Osteoblast (primary cell): ENCODE measurements around the gene MB21D2. TPM values are rescaled to one million over a fixed set of nuclear protein-coding genes. Genes with fewer than 3 reads are reported as not detected.
"Not testable (repeated sequence)": the region's sequence is repeated elsewhere in the genome, so short reads cannot be mapped to it uniquely, and the experiment has no call there.

ENCODE experiments used
- DNase-seq: peaks from one replicate; pipeline ENCODE4 v3.0.0; 2011; ENCODE audit warnings: low spot score, mixed read lengths; ENCODE audit not compliant: insufficient read length; ENCODE audit errors: missing footprints
- H2AFZ ChIP-seq: 2 replicates; pipeline ENCODE4 v1.6.0; 2011; ENCODE audit warnings: mild to moderate bottlenecking, low read length
- H3K27ac ChIP-seq: 2 replicates; pipeline ENCODE4 v1.5.1; 2011; ENCODE audit warnings: mild to moderate bottlenecking, low read depth, low read length, moderate library complexity
- H3K27me3 ChIP-seq: 2 replicates; pipeline ENCODE4 v1.6.0; 2012; ENCODE audit warnings: mild to moderate bottlenecking, control low read depth, inconsistent platforms, low read length, moderate library complexity; ENCODE audit not compliant: insufficient read depth
- H3K36me3 ChIP-seq: 2 replicates; pipeline ENCODE4 v1.5.1; 2011; ENCODE audit warnings: mild to moderate bottlenecking, low read length, control low read depth, moderate library complexity; ENCODE audit not compliant: insufficient read depth
- H3K4me1 ChIP-seq: 2 replicates; pipeline ENCODE4 v1.5.1; 2011; ENCODE audit warnings: mild to moderate bottlenecking, low read length, control low read depth, moderate library complexity; ENCODE audit not compliant: insufficient read depth
- H3K4me2 ChIP-seq: 2 replicates; pipeline ENCODE4 v1.6.0; 2011; ENCODE audit warnings: mild to moderate bottlenecking, low read length; ENCODE audit not compliant: insufficient read depth
- H3K4me3 ChIP-seq: fragments of 200-600 bp; sonication (generic); 3 replicates; pipeline ENCODE4 v1.5.1; 2012; ENCODE audit warnings: mild to moderate bottlenecking, low read length, inconsistent platforms; ENCODE audit not compliant: insufficient read depth
- H3K79me2 ChIP-seq: 2 replicates; pipeline ENCODE4 v1.6.0; 2012; ENCODE audit warnings: mild to moderate bottlenecking, low read length, control low read depth, inconsistent platforms; ENCODE audit not compliant: insufficient read depth
- H3K9me3 ChIP-seq: 2 replicates; pipeline ENCODE4 v1.5.1; 2011; ENCODE audit warnings: low read depth, low read length, control low read depth
- H4K20me1 ChIP-seq: 2 replicates; pipeline ENCODE4 v1.6.0; 2012; ENCODE audit warnings: mild to moderate bottlenecking, low read length, control low read depth; ENCODE audit not compliant: insufficient read depth
- CTCF ChIP-seq: IDR thresholded peaks from 2 replicates; pipeline ENCODE4 v1.5.1; 2011; ENCODE audit warnings: mild to moderate bottlenecking, low read depth, low read length, moderate library complexity; ENCODE audit errors: extremely low read depth
- total RNA-seq: library from RNA; depleted of rRNA; stranded (reverse); fragments of >200 nt; gene quantifications from 2 replicates; pipeline ENCODE4 v1.2.3, GENCODE V29; 2012

Gene MB21D2, protein sequence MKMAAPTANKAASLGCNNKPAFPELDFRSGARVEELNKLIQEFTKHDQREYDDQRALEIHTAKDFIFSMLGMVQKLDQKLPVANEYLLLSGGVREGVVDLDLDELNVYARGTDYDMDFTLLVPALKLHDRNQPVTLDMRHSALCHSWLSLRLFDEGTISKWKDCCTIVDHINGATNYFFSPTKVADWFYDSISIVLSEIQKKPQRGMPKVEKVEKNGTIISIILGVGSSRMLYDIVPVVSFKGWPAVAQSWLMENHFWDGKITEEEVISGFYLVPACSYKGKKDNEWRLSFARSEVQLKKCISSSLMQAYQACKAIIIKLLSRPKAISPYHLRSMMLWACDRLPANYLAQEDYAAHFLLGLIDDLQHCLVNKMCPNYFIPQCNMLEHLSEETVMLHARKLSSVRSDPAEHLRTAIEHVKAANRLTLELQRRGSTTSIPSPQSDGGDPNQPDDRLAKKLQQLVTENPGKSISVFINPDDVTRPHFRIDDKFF
- total RNA-seq, result 4.7 and 6.5 TPM in 2 replicates

DNA sequence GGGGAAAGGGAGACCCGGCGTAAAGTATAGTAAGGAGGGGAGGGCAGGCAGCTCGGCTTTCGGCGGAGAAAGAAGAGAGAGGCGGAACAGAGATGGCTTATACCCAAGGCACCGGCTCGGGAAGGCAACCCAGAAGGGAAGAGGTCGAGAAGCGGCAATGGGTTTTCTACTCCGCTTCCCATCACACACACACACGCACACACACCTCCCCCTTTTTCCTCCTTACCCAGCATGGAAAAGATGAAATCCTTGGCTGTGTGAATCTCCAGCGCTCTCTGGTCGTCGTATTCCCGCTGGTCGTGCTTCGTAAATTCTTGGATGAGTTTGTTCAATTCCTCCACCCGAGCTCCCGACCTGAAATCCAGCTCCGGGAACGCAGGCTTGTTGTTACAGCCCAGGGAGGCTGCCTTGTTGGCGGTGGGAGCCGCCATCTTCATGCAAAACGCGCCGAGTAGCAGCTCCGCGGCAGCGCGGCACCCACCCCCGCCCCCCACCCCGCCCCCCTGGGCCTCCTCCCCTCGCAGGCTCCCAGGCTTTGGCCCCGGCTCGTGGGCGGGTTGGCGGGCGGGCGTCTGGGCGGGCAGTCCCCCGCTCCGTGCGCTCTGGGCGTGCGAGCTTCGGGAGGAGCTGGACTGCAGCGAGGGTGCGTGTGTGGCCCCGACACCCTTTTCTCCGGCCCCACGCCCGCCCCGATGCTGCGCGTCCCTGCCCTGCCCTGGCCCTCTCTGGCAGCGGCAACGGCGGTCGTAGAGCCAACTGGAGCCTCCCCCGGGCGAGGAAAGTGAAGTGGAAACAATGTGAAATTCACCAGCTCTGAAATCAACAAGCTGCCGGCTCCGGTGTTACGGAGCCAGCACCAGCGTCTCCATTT, at the start of gene MB21D2:
TSS of gene MB21D2 (minus strand) at position 453 of the 871 bp plus-strand sequence. CDS start at position 437, 16 bp downstream.
- Histone ChIP-seq H2AFZ (peak within 1 kb of the TSS; percentile 99), H3K27me3 (no peaks in the 10 kb centered on the region), H3K36me3 (no peaks in the 10 kb centered on the region), H3K4me3 (peak within 1 kb of the TSS; percentile 92), H3K79me2 (peaks cover 35% of the 10 kb centered on the region), H3K4me1 (peaks cover 14% of the 10 kb centered on the region), H4K20me1 (peaks cover 23% of the 10 kb centered on the region), H3K4me2 (peak within 1 kb of the TSS; percentile 99), H3K27ac (peak within 1 kb of the TSS; percentile 87), H3K9me3 (no peaks in the 10 kb centered on the region)
- peak; percentile 96 for DNase-seq
- no peak for TF ChIP-seq CTCF

DNA sequence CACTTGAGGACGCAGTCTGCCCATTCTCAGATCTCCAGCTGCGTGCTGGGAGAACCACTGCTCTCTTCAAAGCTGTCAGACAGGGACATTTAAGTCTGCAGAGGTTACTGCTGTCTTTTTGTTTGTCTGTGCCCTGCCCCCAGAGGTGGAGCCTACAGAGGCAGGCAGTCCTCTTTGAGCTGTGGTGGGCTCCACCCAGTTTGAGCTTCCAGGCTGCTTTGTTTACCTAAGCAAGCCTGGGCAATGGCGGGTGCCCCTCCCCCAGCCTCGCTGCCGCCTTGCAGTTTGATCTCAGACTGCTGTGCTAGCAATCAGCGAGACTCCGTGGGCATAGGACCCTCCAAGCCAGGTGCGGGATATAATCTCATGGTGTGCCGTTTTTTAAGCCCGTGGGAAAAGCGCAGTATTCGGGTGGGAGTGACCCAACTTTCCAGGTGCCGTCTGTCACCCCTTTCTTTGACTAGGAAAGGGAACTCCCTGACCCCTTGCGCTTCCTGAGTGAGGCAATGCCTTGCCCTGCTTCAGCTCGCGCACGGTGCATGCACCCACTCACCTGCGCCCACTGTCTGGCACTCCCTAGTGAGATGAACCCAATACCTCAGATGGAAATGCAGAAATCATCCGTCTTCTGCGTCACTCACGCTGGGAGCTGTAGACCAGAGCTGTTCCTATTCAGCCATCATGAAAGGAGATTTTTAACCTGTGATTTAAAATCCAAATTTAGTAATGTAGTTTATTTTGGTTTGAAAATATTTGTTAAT, 47.5 kb upstream of the MB21D2 start:
- H3K36me3 ChIP-seq, H2AFZ ChIP-seq, H3K9me3 ChIP-seq, H3K79me2 ChIP-seq, H3K4me3 ChIP-seq, H3K4me1 ChIP-seq, H3K27ac ChIP-seq, H4K20me1 ChIP-seq, H3K27me3 ChIP-seq, H3K4me2 ChIP-seq, DNase-seq: not testable (repeated sequence)

GRCh38 chr3:192959773-192960172, 42.1 kb upstream of the MB21D2 start:
- Histone ChIP-seq H3K27me3 (no peaks in the 10 kb centered on the region), H3K27ac (no peak overlapping the region), H3K4me1 (peaks cover 21% of the 10 kb centered on the region), H4K20me1 (no peaks in the 10 kb centered on the region), H3K36me3 (no peaks in the 10 kb centered on the region), H3K9me3 (no peaks in the 10 kb centered on the region), H2AFZ (no peak overlapping the region), H3K4me3 (no peak overlapping the region), H3K79me2 (no peaks in the 10 kb centered on the region), H3K4me2 (no peak overlapping the region)
- no peak for DNase-seq
- TF ChIP-seq CTCF, result no peak

DNA sequence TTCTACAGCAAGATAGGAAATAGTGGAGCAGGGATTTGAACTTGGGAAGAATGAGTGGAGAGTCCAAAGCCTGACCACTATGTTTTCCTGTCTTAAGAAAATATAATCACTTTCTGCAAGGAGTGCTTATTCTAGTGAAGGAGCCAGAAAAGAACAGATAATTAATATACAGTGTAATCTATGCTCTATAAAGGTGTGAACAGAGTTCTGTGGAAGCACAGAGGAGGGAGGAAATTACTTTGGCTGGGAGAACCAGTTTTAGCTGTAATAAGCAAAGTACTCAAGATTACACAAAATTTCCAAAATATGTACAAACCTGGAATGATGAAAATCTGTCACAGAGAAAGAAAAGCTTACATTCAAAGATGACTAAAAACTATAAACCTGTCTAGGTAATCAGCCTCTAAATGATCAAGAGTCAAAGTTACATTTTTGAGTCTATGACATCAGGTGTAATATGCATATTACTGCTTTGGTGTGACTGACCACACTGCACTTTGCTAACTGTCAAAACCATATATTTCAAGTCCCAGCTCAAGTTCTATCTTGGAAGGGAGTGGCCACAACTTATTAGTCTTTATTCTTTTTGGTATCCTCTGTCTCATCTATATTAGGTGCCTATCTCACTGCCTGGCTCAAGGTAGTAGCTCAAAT, 40.7 kb upstream of the MB21D2 start:
- DNase-seq, result no peak
- Histone ChIP-seq H3K4me2 (peak overlapping the region; percentile 94), H3K27me3 (no peaks in the 10 kb centered on the region), H4K20me1 (no peaks in the 10 kb centered on the region), H3K4me3 (peak overlapping the region; percentile 69), H2AFZ (peak overlapping the region; percentile 94), H3K36me3 (no peaks in the 10 kb centered on the region), H3K27ac (peak overlapping the region; percentile 98), H3K9me3 (no peaks in the 10 kb centered on the region), H3K4me1 (peaks cover 21% of the 10 kb centered on the region), H3K79me2 (no peaks in the 10 kb centered on the region)
- no peak for TF ChIP-seq CTCF
